Dermis lymphatic vessel endothelial cell (primary cell): ENCODE results near the gene DCLK2. TPM values are rescaled to one million over a fixed set of nuclear protein-coding genes. Genes with fewer than 3 reads are reported as not detected.

Experiments
- total RNA-seq: library from RNA; depleted of rRNA; stranded (reverse); fragments of >200 nt; gene quantifications from 2 replicates; pipeline ENCODE4 v1.2.1, GENCODE V29; 2014

Gene DCLK2
- total RNA-seq, result 2.4 and 4.2 TPM in 2 replicates

DNA sequence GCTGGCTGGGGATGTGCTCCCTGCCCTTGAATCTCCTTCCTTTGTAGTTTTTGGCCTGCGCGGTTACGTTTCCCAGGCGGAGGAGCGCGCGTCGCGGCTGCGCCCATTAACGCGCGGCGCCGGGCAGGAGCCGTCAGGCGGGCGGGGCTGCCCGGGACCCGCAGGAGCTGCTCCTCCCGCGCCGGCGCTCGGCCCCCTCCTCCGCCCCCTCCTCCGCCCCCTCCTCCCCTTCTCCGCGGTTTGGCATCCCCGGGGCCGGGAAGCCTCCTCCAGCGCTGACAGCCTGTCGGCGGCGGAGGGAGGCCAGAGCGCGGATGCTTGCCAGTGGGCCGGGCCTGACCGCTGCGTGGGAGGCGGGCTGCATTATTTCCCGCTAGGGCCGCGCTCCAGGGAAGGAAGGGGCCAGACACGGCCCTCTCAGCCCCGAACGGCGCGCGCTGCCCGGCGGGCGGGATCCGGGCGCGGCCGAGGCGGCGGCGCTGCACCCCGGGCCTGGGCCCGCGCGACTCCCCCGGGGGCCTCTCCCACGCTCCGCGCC lies at the start of gene DCLK2:
Gene DCLK2 (plus strand): TSS at position 405 of the 538 bp plus-strand sequence. CDS start 583 bp downstream, outside the sequence.

